HEK293 (cell line): ENCODE results near the gene LMOD1.

Source experiments
- CTCF ChIP-seq: fragments of 450-650 bp; formaldehyde crosslinking; IDR thresholded peaks from 2 replicates; pipeline ENCODE4 v1.5.1; 2016; ENCODE audit warnings: missing biosample characterization, missing genetic modification characterization
- PATZ1 ChIP-seq: fragments of 450-650 bp; formaldehyde crosslinking; IDR thresholded peaks from 2 replicates; pipeline ENCODE4 v1.5.1; 2016; ENCODE audit warnings: missing biosample characterization, missing genetic modification characterization
- WT1 ChIP-seq: fragments of 450-650 bp; formaldehyde crosslinking; IDR thresholded peaks from 2 replicates; pipeline ENCODE4 v1.5.1; 2016; ENCODE audit warnings: missing biosample characterization, missing genetic modification characterization
- ZBTB17 ChIP-seq: fragments of 450-650 bp; formaldehyde crosslinking; IDR thresholded peaks from 2 replicates; pipeline ENCODE4 v1.5.1; 2016; ENCODE audit warnings: missing biosample characterization, missing genetic modification characterization
- ZNF501 ChIP-seq: fragments of 450-650 bp; formaldehyde crosslinking; IDR thresholded peaks from 2 replicates; pipeline ENCODE4 v1.5.1; 2016; ENCODE audit warnings: missing biosample characterization, missing genetic modification characterization
- ZNF549 ChIP-seq: fragments of 450-650 bp; IDR thresholded peaks from 2 replicates; pipeline ENCODE4 v1.5.1; 2018; ENCODE audit warnings: missing biosample characterization, missing genetic modification characterization, mild to moderate bottlenecking, inconsistent platforms, moderate library complexity
- TF ChIP-seq, protein P1 (sequence below): fragments of 450-650 bp; formaldehyde crosslinking; conservative IDR thresholded peaks from 2 replicates; pipeline ENCODE4 v1.5.1; 2016; ENCODE audit warnings: low read depth, missing biosample characterization, missing genetic modification characterization

GRCh38 chr1:201946224-201946908, at the start of gene LMOD1:
- no peak for TF ChIP-seq WT1
- 0 out of 2 replicates have a peak, but pooled peaks have one; percentile 29 for TF ChIP-seq ZNF501 (tag by site-specific recombination)
- TF ChIP-seq, protein P1, sequence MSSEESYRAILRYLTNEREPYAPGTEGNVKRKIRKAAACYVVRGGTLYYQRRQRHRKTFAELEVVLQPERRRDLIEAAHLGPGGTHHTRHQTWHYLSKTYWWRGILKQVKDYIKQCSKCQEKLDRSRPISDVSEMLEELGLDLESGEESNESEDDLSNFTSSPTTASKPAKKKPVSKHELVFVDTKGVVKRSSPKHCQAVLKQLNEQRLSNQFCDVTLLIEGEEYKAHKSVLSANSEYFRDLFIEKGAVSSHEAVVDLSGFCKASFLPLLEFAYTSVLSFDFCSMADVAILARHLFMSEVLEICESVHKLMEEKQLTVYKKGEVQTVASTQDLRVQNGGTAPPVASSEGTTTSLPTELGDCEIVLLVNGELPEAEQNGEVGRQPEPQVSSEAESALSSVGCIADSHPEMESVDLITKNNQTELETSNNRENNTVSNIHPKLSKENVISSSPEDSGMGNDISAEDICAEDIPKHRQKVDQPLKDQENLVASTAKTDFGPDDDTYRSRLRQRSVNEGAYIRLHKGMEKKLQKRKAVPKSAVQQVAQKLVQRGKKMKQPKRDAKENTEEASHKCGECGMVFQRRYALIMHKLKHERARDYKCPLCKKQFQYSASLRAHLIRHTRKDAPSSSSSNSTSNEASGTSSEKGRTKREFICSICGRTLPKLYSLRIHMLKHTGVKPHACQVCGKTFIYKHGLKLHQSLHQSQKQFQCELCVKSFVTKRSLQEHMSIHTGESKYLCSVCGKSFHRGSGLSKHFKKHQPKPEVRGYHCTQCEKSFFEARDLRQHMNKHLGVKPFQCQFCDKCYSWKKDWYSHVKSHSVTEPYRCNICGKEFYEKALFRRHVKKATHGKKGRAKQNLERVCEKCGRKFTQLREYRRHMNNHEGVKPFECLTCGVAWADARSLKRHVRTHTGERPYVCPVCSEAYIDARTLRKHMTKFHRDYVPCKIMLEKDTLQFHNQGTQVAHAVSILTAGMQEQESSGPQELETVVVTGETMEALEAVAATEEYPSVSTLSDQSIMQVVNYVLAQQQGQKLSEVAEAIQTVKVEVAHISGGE (tag by site-specific recombination): no peak
- TF ChIP-seq CTCF (tag by site-specific recombination): 0 out of 2 replicates have a peak, but pooled peaks have one; percentile 17
- TF ChIP-seq ZNF549: no peak
- TF ChIP-seq PATZ1: no peak; the same call in 1 of the 2 replicates
- TF ChIP-seq ZBTB17: 0 out of 2 replicates have a peak, but pooled peaks have one; percentile 10
